Keratinocyte (primary cell): ENCODE measurements around the gene ITPKB. TPM values are rescaled to one million over a fixed set of nuclear protein-coding genes. Genes with fewer than 3 reads are reported as not detected.
A peak's percentile ranks its signal among the peaks of the same experiment; 100 is the strongest.

Experiments
- DNase-seq: peaks from one replicate; pipeline ENCODE4 v3.0.0-alpha.2; 2011; ENCODE audit warnings: low read depth, missing footprints, low spot score
- FAIRE-seq: peaks from 2 replicates; lab custom pipeline; 2011; peaks lifted over from hg19 to GRCh38; lab: Jason Lieb, UNC
- H2AFZ ChIP-seq: 2 replicates; pipeline ENCODE4 v1.6.0; 2012; ENCODE audit warnings: low read length, control low read depth, inconsistent platforms; ENCODE audit not compliant: control insufficient read depth
- H3K27ac ChIP-seq: 2 replicates; pipeline ENCODE4 v1.5.1; 2011; ENCODE audit warnings: low read length; ENCODE audit not compliant: control insufficient read depth, insufficient read depth
- H3K27me3 ChIP-seq: 3 replicates; pipeline ENCODE4 v1.6.0; 2011; ENCODE audit warnings: low read length; ENCODE audit not compliant: control insufficient read depth, insufficient read depth; ENCODE audit errors: extremely low read depth
- H3K36me3 ChIP-seq, 2 experiments: 2 replicates in 1 of 2; 3 replicates in 1 of 2; pipeline ENCODE4 v1.5.1; 2011; ENCODE audit warnings: low read length in 2 of 2, mild to moderate bottlenecking in 1 of 2; ENCODE audit not compliant: control insufficient read depth in 2 of 2, insufficient read depth in 2 of 2; ENCODE audit errors: extremely low read depth in 1 of 2
- H3K4me1 ChIP-seq: 3 replicates; pipeline ENCODE4 v1.5.1; 2011; ENCODE audit warnings: low read length; ENCODE audit not compliant: control insufficient read depth, insufficient read depth; ENCODE audit errors: extremely low read depth
- H3K4me2 ChIP-seq: 3 replicates; pipeline ENCODE4 v1.6.0; 2011; ENCODE audit warnings: low read depth, low read length; ENCODE audit not compliant: control insufficient read depth, insufficient read depth; ENCODE audit errors: extremely low read depth
- H3K4me3 ChIP-seq, 3 experiments: fragments of 200-600 bp in 1 of 3; sonication (generic) in 1 of 3; 2 replicates in 2 of 3; 3 replicates in 1 of 3; pipeline ENCODE4 v1.5.1; 2011 to 2016; ENCODE audit warnings: low read length in 3 of 3, mild to moderate bottlenecking in 3 of 3, control low read depth in 2 of 3, inconsistent platforms in 1 of 3, low read depth in 1 of 3, mixed read lengths in 1 of 3, mixed run types in 1 of 3, moderate library complexity in 1 of 3; ENCODE audit not compliant: control insufficient read depth in 2 of 3, insufficient read depth in 2 of 3; ENCODE audit errors: extremely low read depth in 1 of 3
- H3K79me2 ChIP-seq: 2 replicates; pipeline ENCODE4 v1.6.0; 2012; ENCODE audit warnings: low read length; ENCODE audit not compliant: control insufficient read depth, insufficient read depth
- H3K9ac ChIP-seq: 3 replicates; pipeline ENCODE4 v1.6.0; 2011; ENCODE audit warnings: low read length; ENCODE audit not compliant: control insufficient read depth, insufficient read depth; ENCODE audit errors: extremely low read depth
- H3K9me1 ChIP-seq: 3 replicates; pipeline ENCODE4 v1.6.0; 2011; ENCODE audit warnings: low read length; ENCODE audit not compliant: control insufficient read depth, insufficient read depth; ENCODE audit errors: extremely low read depth
- H3K9me3 ChIP-seq: 2 replicates; pipeline ENCODE4 v1.5.1; 2012; ENCODE audit warnings: low read depth, low read length; ENCODE audit not compliant: control insufficient read depth
- H4K20me1 ChIP-seq: 3 replicates; pipeline ENCODE4 v1.6.0; 2011; ENCODE audit warnings: low read length; ENCODE audit not compliant: control insufficient read depth, insufficient read depth; ENCODE audit errors: extremely low read depth
- CTCF ChIP-seq, 3 experiments: IDR thresholded peaks in 1 of 3; conservative IDR thresholded peaks in 1 of 3; optimal IDR thresholded peaks in 1 of 3; 2 replicates in 2 of 3; 3 replicates in 1 of 3; pipeline versions ENCODE3 to v1.5.1; 2011; ENCODE audit warnings: low read length in 3 of 3, mild to moderate bottlenecking in 3 of 3, moderate library complexity in 2 of 3, control low read depth in 1 of 3, inconsistent platforms in 1 of 3; ENCODE audit not compliant: insufficient read depth in 2 of 3; ENCODE audit errors: extremely low read depth in 1 of 3
- EZH2 ChIP-seq: IDR thresholded peaks from one replicate; pipeline ENCODE4 v1.6.1; 2012; ENCODE audit warnings: inconsistent platforms, mild to moderate bottlenecking, low read length, moderate library complexity
- dilution Hi-C: fragments of 300-500 bp; cut with MboI; formaldehyde crosslinking; loops from one replicate; pipeline ENCODE4 v1.7.0; 2020; ENCODE audit warnings: low sequenced_read_pairs; ENCODE audit not compliant: extremely low pct_ligation_motif_present
- polyA plus RNA-seq, 5 experiments: library from polyadenylated mRNA; depleted of rRNA in 3 of 5; stranded (reverse) in 3 of 5; stranded (forward) in 1 of 5; unstranded in 1 of 5; fragments of >200 nt; gene quantifications; 1 replicate in 1 of 5; 2 replicates in 3 of 5; 3 replicates in 1 of 5; pipeline versions ENCODE4 v1.2.1 to v1.2.3, GENCODE V29; 2011 to 2012; ENCODE audit warnings: missing spikeins in 2 of 5, low read depth in 1 of 5, low replicate concordance in 1 of 5

Gene ITPKB
- polyA plus RNA-seq, 1 donor (not counting 4 experiments of a cell fraction or from before 2014, with no cell fraction given) = 3.2 TPM

- H3K9me3 ChIP-seq = no peaks in the 10 kb centered on the region
- H3K79me2 ChIP-seq = no peaks in the 10 kb centered on the region
- H4K20me1 ChIP-seq = no peaks in the 10 kb centered on the region
- dilution Hi-C loops = no loop called here
- H3K9ac ChIP-seq = peak overlapping the region; percentile 74
- peak overlapping the region; percentile 77 for H3K27ac ChIP-seq
- no peaks in the 10 kb centered on the region for H3K36me3 ChIP-seq
- peak; percentile 90 for FAIRE-seq
- H3K4me1 ChIP-seq = peaks cover 52% of the 10 kb centered on the region
- TF ChIP-seq EZH2 (no peak), CTCF (optimal IDR thresholded peaks at IDR 0.05 in 1 of 3, IDR thresholded peaks at IDR 0.05 in 1 of 3, conservative IDR thresholded peaks at IDR 0.05 in 1 of 3; ENCODE audit: extremely low read depth in 1 of 3, insufficient read depth in 2 of 3, low read length in 3 of 3) (peak; percentile 19 to 43 (median 32))
- peak overlapping the region; percentile 86 for H3K4me2 ChIP-seq
- H3K4me3 ChIP-seq = peak overlapping the region in 2 of 3 experiments; percentile 46 to 47
- peaks cover 2% of the 10 kb centered on the region for H3K9me1 ChIP-seq
- peak overlapping the region; percentile 62 for H2AFZ ChIP-seq
- no peaks in the 10 kb centered on the region for H3K27me3 ChIP-seq
- DNase-seq = peak; percentile 28
Measured at GRCh38 chr1:226657895-226658545, 81.1 kb downstream of the ITPKB start.

GRCh38 chr1:226656601-226657277 lies 82.3 kb downstream of the ITPKB start:
- Histone ChIP-seq H4K20me1 (no peaks in the 10 kb centered on the region), H3K27me3 (no peaks in the 10 kb centered on the region), H2AFZ (no peak overlapping the region), H3K4me3 (no peak overlapping the region), H3K36me3 (no peaks in the 10 kb centered on the region), H3K4me2 (peak overlapping the region; percentile 60), H3K9me1 (peaks cover 2% of the 10 kb centered on the region), H3K27ac (peak overlapping the region; percentile 77), H3K9ac (peak overlapping the region; percentile 63), H3K4me1 (peaks cover 39% of the 10 kb centered on the region), H3K9me3 (no peaks in the 10 kb centered on the region), H3K79me2 (no peaks in the 10 kb centered on the region)
- FAIRE-seq (peak; percentile 92), DNase-seq (peak; percentile 38)
- no peak for TF ChIP-seq EZH2
- no peak for TF ChIP-seq CTCF (optimal IDR thresholded peaks at IDR 0.05 in 1 of 3, IDR thresholded peaks at IDR 0.05 in 1 of 3, conservative IDR thresholded peaks at IDR 0.05 in 1 of 3; ENCODE audit: extremely low read depth in 1 of 3, insufficient read depth in 2 of 3, low read length in 3 of 3)
- dilution Hi-C loops = no loop called here
